WTC11 (cell line): ENCODE results near the gene ISY1. TPM values are rescaled to one million over a fixed set of nuclear protein-coding genes. Genes with fewer than 3 reads are reported as not detected.

Source experiments
- ATAC-seq: fragments of 200-7000 bp; cut with Tn5 transposase; 2 replicates; pipeline ENCODE4 v1.10.0; 2021; ENCODE audit warnings: mild to moderate bottlenecking, moderate library complexity
- CTCF ChIA-PET: fragments of 300-600 bp; sonication (Branson Sonifier 250); formaldehyde crosslinking; loops from one replicate; lab custom pipeline; 2021; ENCODE audit warnings: antibody characterized with exemption; lab: Charles Lee
- POLR2A ChIA-PET: fragments of 350-600 bp; sonication (Branson Sonifier 250); formaldehyde crosslinking; loops from one replicate; lab custom pipeline; 2021; ENCODE audit warnings: antibody characterized with exemption; lab: Charles Lee
- DNase-seq: peaks from one replicate; pipeline ENCODE4 v3.0.0; 2021; ENCODE audit warnings: low spot score
- H3K27ac Mint-ChIP-seq: 2 replicates; pipeline ENCODE4 v1.8.0; 2021; ENCODE audit warnings: mixed read lengths
- H3K27me3 Mint-ChIP-seq: 2 replicates; pipeline ENCODE4 v1.8.0; 2021; ENCODE audit warnings: low read depth, mild to moderate bottlenecking, moderate library complexity, mixed read lengths
- H3K36me3 Mint-ChIP-seq: 2 replicates; pipeline ENCODE4 v1.8.0; 2021; ENCODE audit warnings: mixed read lengths
- H3K4me1 Mint-ChIP-seq: 2 replicates; pipeline ENCODE4 v1.8.0; 2022; ENCODE audit warnings: mixed read lengths
- H3K4me3 Mint-ChIP-seq: 2 replicates; pipeline ENCODE4 v1.8.0; 2021; ENCODE audit warnings: mild to moderate bottlenecking, moderate library complexity, mixed read lengths
- H3K9me3 Mint-ChIP-seq: 2 replicates; pipeline ENCODE4 v1.8.0; 2021; ENCODE audit warnings: mixed read lengths
- E2F4 ChIP-seq: sonication (generic); formaldehyde crosslinking; IDR thresholded peaks from 2 replicates; pipeline ENCODE4 v1.8.1; 2022; ENCODE audit warnings: low read depth, mild to moderate bottlenecking, moderate library complexity, missing genetic modification reagents, borderline replicate concordance
- ETV6 ChIP-seq: sonication (generic); formaldehyde crosslinking; IDR thresholded peaks from 2 replicates; pipeline ENCODE4 v1.8.1; 2022; ENCODE audit warnings: mild to moderate bottlenecking, missing genetic modification reagents
- FOXJ3 ChIP-seq: sonication (generic); formaldehyde crosslinking; IDR thresholded peaks from 2 replicates; pipeline ENCODE4 v1.9.0; 2021; ENCODE audit warnings: missing genetic modification reagents, mild to moderate bottlenecking, borderline replicate concordance
- GABPB1 ChIP-seq: sonication (generic); formaldehyde crosslinking; IDR thresholded peaks from 2 replicates; pipeline ENCODE4 v1.8.1; 2023; ENCODE audit warnings: mild to moderate bottlenecking, missing genetic modification reagents
- GRHL2 ChIP-seq: fragments of 250-450 bp; sonication (Bioruptor Pico); IDR thresholded peaks from 2 replicates; pipeline ENCODE4 v1.8.0; 2022; ENCODE audit warnings: mild to moderate bottlenecking, moderate library complexity; ENCODE audit not compliant: insufficient replicate concordance, severe bottlenecking
- HMGXB4 ChIP-seq: sonication (generic); formaldehyde crosslinking; IDR thresholded peaks from 2 replicates; pipeline ENCODE4 v1.8.1; 2023; ENCODE audit warnings: mild to moderate bottlenecking, moderate library complexity, missing genetic modification reagents
- IRF2 ChIP-seq: sonication (generic); formaldehyde crosslinking; IDR thresholded peaks from 2 replicates; pipeline ENCODE4 v1.8.0; 2022; ENCODE audit warnings: low read depth, missing genetic modification reagents, borderline replicate concordance
- KAT7 ChIP-seq: sonication (generic); formaldehyde crosslinking; IDR thresholded peaks from 2 replicates; pipeline ENCODE4 v1.8.1; 2023; ENCODE audit warnings: missing genetic modification reagents, mild to moderate bottlenecking, borderline replicate concordance
- MXD4 ChIP-seq: fragments of 250-450 bp; sonication (Bioruptor Pico); IDR thresholded peaks from 2 replicates; pipeline ENCODE4 v1.8.0; 2021; ENCODE audit warnings: mild to moderate bottlenecking, moderate library complexity, borderline replicate concordance
- MYBL2 ChIP-seq: sonication (generic); formaldehyde crosslinking; IDR thresholded peaks from 2 replicates; pipeline ENCODE4 v1.8.1; 2023; ENCODE audit warnings: mild to moderate bottlenecking, moderate library complexity, missing genetic modification reagents
- NR1H2 ChIP-seq: sonication (generic); formaldehyde crosslinking; IDR thresholded peaks from 2 replicates; pipeline ENCODE4 v1.9.0; 2021; ENCODE audit warnings: mild to moderate bottlenecking, moderate library complexity, missing genetic modification reagents
- NR3C1 ChIP-seq: sonication (generic); formaldehyde crosslinking; conservative IDR thresholded peaks from 2 replicates; pipeline ENCODE4 v1.8.1; 2023; ENCODE audit warnings: low read depth, mild to moderate bottlenecking, missing genetic modification reagents
- PREB ChIP-seq: sonication (generic); formaldehyde crosslinking; IDR thresholded peaks from 2 replicates; pipeline ENCODE4 v1.8.1; 2022; ENCODE audit warnings: mild to moderate bottlenecking, missing genetic modification reagents, moderate library complexity, borderline replicate concordance
- SOX15 ChIP-seq: fragments of 250-450 bp; sonication (Bioruptor Pico); IDR thresholded peaks from 2 replicates; pipeline ENCODE4 v1.9.0; 2021; ENCODE audit warnings: mild to moderate bottlenecking
- TCF7 ChIP-seq: sonication (generic); formaldehyde crosslinking; IDR thresholded peaks from 2 replicates; pipeline ENCODE4 v1.8.0; 2022; ENCODE audit warnings: mild to moderate bottlenecking, low read depth, missing genetic modification reagents, moderate library complexity
- TEAD4 ChIP-seq: sonication (generic); formaldehyde crosslinking; IDR thresholded peaks from 2 replicates; pipeline ENCODE4 v1.8.0; 2022; ENCODE audit warnings: mild to moderate bottlenecking, missing genetic modification reagents
- TP53 ChIP-seq: sonication (generic); formaldehyde crosslinking; IDR thresholded peaks from 2 replicates; pipeline ENCODE4 v1.8.1; 2023; ENCODE audit warnings: mild to moderate bottlenecking, missing genetic modification reagents
- USF2 ChIP-seq: sonication (generic); formaldehyde crosslinking; IDR thresholded peaks from 2 replicates; pipeline ENCODE4 v1.8.1; 2023; ENCODE audit warnings: mild to moderate bottlenecking, missing genetic modification reagents, moderate library complexity
- ZBTB21 ChIP-seq: sonication (generic); formaldehyde crosslinking; IDR thresholded peaks from 2 replicates; pipeline ENCODE4 v1.8.1; 2023; ENCODE audit warnings: mild to moderate bottlenecking, missing genetic modification reagents, borderline replicate concordance
- ZNF138 ChIP-seq: sonication (generic); formaldehyde crosslinking; conservative IDR thresholded peaks from 2 replicates; pipeline ENCODE4 v1.8.1; 2022; ENCODE audit warnings: mild to moderate bottlenecking, moderate library complexity, missing genetic modification reagents
- ZNF232 ChIP-seq: sonication (generic); formaldehyde crosslinking; IDR thresholded peaks from 2 replicates; pipeline ENCODE4 v1.8.0; 2022; ENCODE audit warnings: mild to moderate bottlenecking, missing genetic modification reagents
- ZNF263 ChIP-seq: sonication (generic); formaldehyde crosslinking; IDR thresholded peaks from 2 replicates; pipeline ENCODE4 v1.8.1; 2022; ENCODE audit warnings: low read depth, mild to moderate bottlenecking, moderate library complexity, missing genetic modification reagents
- ZNF317 ChIP-seq: sonication (generic); formaldehyde crosslinking; IDR thresholded peaks from 2 replicates; pipeline ENCODE4 v1.8.1; 2023; ENCODE audit warnings: low read depth, mild to moderate bottlenecking, moderate library complexity, missing genetic modification reagents, borderline replicate concordance
- ZNF512 ChIP-seq: sonication (generic); formaldehyde crosslinking; IDR thresholded peaks from 2 replicates; pipeline ENCODE4 v1.8.1; 2022; ENCODE audit warnings: missing genetic modification reagents, borderline replicate concordance
- ZNF671 ChIP-seq: fragments of 250-450 bp; sonication (Bioruptor Pico); IDR thresholded peaks from 2 replicates; pipeline ENCODE4 v1.8.0; 2021; ENCODE audit warnings: mild to moderate bottlenecking
- total RNA-seq: library from RNA; stranded (reverse); gene quantifications from 3 replicates; pipeline ENCODE4 v1.2.3, GENCODE V29; 2021

Gene ISY1
- total RNA-seq, 1 experiment from 2014 or later, result 25.0 TPM

DNA sequence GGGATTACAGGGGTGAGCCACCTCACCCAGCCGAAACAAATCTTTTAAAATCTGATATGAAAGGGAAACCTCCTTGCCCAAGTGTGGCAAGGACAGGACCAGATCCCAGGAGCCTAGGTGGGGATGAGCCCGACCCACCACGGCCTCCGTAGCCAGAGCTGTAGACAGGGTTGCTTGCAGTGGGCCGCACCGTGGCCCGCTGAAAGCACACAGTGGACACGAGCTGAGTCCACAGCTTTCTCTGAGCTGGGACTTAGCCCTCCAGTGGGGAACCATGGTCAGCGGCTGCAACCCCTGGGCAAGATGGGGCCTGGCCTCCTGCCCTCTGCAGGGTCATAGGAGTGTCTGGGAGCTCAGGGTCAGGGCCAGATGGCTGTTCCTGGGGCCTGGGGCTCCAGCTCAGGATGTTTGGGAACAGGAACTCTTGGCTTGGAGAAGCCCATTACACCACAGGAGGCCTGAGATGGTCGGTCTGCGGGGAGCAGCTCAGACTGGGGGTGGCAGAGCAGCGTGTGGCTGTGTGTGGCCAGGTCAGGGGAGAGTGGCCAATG, 75.6 kb downstream of the ISY1 start:
- ATAC-seq (no peak), DNase-seq (no peak)
- Mint-ChIP-seq H3K4me1 (no peaks in the 10 kb centered on the region), H3K9me3 (no peaks in the 10 kb centered on the region), H3K27ac (no peak overlapping the region), H3K36me3 (no peaks in the 10 kb centered on the region), H3K27me3 (peaks cover 8% of the 10 kb centered on the region), H3K4me3 (no peak overlapping the region)
- ChIA-PET CTCF (interaction anchor here (0.7 to 2.4 kb wide), 5 partner anchors 16 to 115 kb away, joined by 4 to 12 read pairs (median 6); no protein-coding TSS in a partner anchor), POLR2A (interaction anchor here (0.6 kb wide), 1 partner anchor 311 kb away, joined by 4 read pairs; no protein-coding TSS in a partner anchor)
- TF ChIP-seq FOXJ3 (CRISPR knock-in tag) (no peak), ZNF263 (no peak), ZNF232 (CRISPR knock-in tag) (no peak), IRF2 (CRISPR knock-in tag) (no peak), ZBTB21 (no peak), HMGXB4 (no peak), E2F4 (no peak), ZNF317 (CRISPR knock-in tag) (no peak), MYBL2 (CRISPR knock-in tag) (no peak), PREB (no peak)

GRCh38 chr3:129084501-129084900, 76.4 kb downstream of the ISY1 start:
- CTCF ChIA-PET, result interaction anchor here (0.7 to 2.4 kb wide), 5 partner anchors 15 to 114 kb away, joined by 4 to 12 read pairs (median 6); no protein-coding TSS in a partner anchor
- POLR2A ChIA-PET, result interaction anchor here (0.6 to 0.7 kb wide), 3 partner anchors 75 to 312 kb away, joined by 4 to 5 read pairs (median 4); no protein-coding TSS in a partner anchor
- Mint-ChIP-seq H3K9me3 (no peaks in the 10 kb centered on the region), H3K36me3 (no peaks in the 10 kb centered on the region), H3K27ac (no peak overlapping the region), H3K4me3 (no peak overlapping the region), H3K4me1 (no peaks in the 10 kb centered on the region), H3K27me3 (peaks cover 10% of the 10 kb centered on the region)
- ATAC-seq, result no peak
- DNase-seq, result no peak
- TF ChIP-seq MXD4 (CRISPR knock-in tag) (no peak), ETV6 (CRISPR knock-in tag) (no peak), ZNF138 (CRISPR knock-in tag) (no peak), USF2 (CRISPR knock-in tag) (no peak), ZNF232 (CRISPR knock-in tag) (no peak), KAT7 (CRISPR knock-in tag) (no peak), TCF7 (CRISPR knock-in tag) (no peak), TEAD4 (no peak), HMGXB4 (no peak), GRHL2 (CRISPR knock-in tag) (no peak), GABPB1 (no peak), PREB (no peak), TP53 (no peak), ZNF263 (no peak), SOX15 (CRISPR knock-in tag) (no peak), NR3C1 (CRISPR knock-in tag) (no peak), NR1H2 (no peak), ZNF671 (CRISPR knock-in tag) (no peak), ZNF512 (CRISPR knock-in tag) (no peak)
